Measurements from ENCODE around the gene SGCD.

Gene SGCD

DNA sequence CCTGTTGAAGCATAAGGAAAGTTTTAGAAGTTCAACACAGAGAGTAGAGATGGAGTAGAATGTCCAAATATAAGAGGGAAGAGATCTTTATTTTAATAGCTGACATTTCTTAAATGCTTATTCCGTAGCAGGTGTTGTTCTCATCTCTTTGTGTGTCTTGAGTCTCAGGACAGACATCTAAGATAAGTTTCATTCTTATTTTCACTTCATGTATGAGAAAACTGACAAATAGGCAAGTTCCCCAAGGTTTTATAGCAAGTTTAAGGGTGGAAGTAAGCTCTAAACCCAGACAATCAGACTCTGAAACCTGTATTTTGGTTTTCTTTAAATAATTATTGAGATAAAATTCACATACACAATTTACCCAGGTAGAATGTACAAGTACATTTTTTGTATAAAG lies 294.8 kb downstream of the SGCD start:
- no peaks in the 10 kb centered on the region for H3K27me3 ChIP-seq (ENCODE audit: control insufficient read depth, insufficient read depth, low read length)
- no peak overlapping the region for H3K27ac ChIP-seq (ENCODE audit: low read length)
- no peaks in the 10 kb centered on the region for H3K36me3 ChIP-seq (ENCODE audit: control insufficient read depth, insufficient read depth, low read length)
- no peak for DNase-seq (ENCODE audit: low read depth, low spot score)
- WGBS (ENCODE audit: insufficient coverage, insufficient read length): no CpG with 5 or more reads among the region's 1 CpG
- no peaks in the 10 kb centered on the region for H3K4me1 ChIP-seq (ENCODE audit: control insufficient read depth, insufficient read depth, low read length)
- H3K4me3 ChIP-seq (ENCODE audit: low read length): no peak overlapping the region
- no peaks in the 10 kb centered on the region for H3K9me3 ChIP-seq (ENCODE audit: control insufficient read depth, insufficient read depth, low read length)

DNA sequence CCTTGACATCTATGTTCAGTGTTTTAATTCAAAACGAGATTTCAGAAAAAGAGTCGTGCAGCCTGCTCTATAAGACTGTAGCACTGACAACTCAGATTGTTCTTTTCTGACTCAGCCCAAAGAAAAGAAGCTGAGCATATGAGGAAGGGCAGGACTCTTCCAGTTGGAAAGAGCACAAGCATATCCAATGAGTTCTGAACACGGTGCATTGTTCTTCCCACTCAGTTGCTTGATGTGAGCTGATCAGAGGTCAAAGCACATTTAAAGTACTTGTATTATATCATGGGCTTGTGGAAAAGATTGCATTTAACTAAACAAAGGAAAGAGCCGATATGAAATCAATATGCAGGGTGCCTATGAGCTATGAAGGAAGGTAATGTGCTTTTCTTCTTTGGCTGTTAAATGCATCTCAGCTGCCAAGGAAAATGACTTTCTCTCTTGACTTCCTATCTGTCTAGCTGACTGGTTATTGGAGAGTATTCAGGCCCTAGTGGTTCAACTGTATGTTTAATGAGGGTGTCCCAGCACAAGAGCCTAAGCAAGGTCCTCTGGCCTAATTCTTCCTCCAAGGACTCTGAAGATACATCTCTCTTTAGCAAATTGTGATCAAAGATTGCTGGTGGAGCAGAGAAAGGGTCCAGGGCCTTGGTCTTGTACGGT lies 296.5 kb downstream of the SGCD start:
- no peaks in the 10 kb centered on the region for H3K4me1 ChIP-seq (ENCODE audit: control insufficient read depth, insufficient read depth, low read length)
- no peak for DNase-seq (ENCODE audit: low read depth, low spot score)
- no peaks in the 10 kb centered on the region for H3K36me3 ChIP-seq (ENCODE audit: control insufficient read depth, insufficient read depth, low read length)
- WGBS (ENCODE audit: insufficient coverage, insufficient read length): no CpG with 5 or more reads among the region's 5 CpGs
- no peak overlapping the region for H3K27ac ChIP-seq (ENCODE audit: low read length)
- no peaks in the 10 kb centered on the region for H3K9me3 ChIP-seq (ENCODE audit: control insufficient read depth, insufficient read depth, low read length)
- no peaks in the 10 kb centered on the region for H3K27me3 ChIP-seq (ENCODE audit: control insufficient read depth, insufficient read depth, low read length)
- no peak overlapping the region for H3K4me3 ChIP-seq (ENCODE audit: low read length)

DNA sequence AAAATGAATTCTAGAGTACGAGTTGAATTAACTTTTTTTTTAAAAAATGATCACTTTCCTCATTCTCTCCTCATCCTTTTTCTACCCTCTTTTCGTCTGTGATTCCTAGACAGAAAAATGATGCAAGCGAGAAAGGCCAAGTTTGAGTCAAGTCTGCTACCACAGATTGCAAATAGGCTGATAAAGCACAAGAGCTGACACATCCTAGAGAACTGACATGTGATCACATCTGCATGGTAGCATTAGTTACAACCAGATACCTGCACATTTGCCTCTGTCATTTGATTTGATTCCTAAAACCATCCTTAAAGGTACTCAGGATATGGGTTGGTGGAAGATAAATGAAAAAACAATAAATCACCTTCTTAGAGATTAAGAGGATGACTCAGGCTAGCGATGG lies 297.7 kb downstream of the SGCD start:
- Histone ChIP-seq H3K27ac (ENCODE audit: low read length) (no peak overlapping the region), H3K4me3 (ENCODE audit: low read length) (no peak overlapping the region), H3K9me3 (ENCODE audit: control insufficient read depth, insufficient read depth, low read length) (no peaks in the 10 kb centered on the region), H3K4me1 (ENCODE audit: control insufficient read depth, insufficient read depth, low read length) (no peaks in the 10 kb centered on the region), H3K27me3 (ENCODE audit: control insufficient read depth, insufficient read depth, low read length) (no peaks in the 10 kb centered on the region), H3K36me3 (ENCODE audit: control insufficient read depth, insufficient read depth, low read length) (no peaks in the 10 kb centered on the region)
- WGBS (ENCODE audit: insufficient coverage, insufficient read length): no CpG with 5 or more reads among the region's 4 CpGs
- DNase-seq (ENCODE audit: low read depth, low spot score): no peak

DNA sequence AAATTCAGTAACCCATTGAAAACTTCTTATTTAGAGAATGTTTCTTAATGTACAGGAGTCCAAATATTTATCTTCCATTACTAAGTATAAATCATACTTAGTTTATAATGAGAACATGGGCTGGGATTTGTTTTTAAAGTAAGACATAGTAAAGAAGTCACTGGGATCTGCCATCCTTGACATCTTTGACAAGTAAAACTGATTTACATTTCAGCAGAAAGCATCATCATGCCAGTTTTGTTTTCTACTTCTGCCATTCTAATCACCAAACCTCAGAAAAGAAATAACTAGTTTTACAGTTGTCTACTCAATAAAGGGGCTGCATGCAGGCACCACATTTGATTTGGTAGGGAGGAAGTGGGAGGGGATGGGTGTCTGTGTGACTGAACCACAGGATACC lies 301.5 kb downstream of the SGCD start:
- H3K4me1 ChIP-seq (ENCODE audit: control insufficient read depth, insufficient read depth, low read length): no peaks in the 10 kb centered on the region
- no peak overlapping the region for H3K27ac ChIP-seq (ENCODE audit: low read length)
- H3K4me3 ChIP-seq (ENCODE audit: low read length): no peak overlapping the region
- no peaks in the 10 kb centered on the region for H3K36me3 ChIP-seq (ENCODE audit: control insufficient read depth, insufficient read depth, low read length)
- H3K9me3 ChIP-seq (ENCODE audit: control insufficient read depth, insufficient read depth, low read length): no peaks in the 10 kb centered on the region
- DNase-seq (ENCODE audit: low read depth, low spot score): no peak
- H3K27me3 ChIP-seq (ENCODE audit: control insufficient read depth, insufficient read depth, low read length): no peaks in the 10 kb centered on the region

DNA sequence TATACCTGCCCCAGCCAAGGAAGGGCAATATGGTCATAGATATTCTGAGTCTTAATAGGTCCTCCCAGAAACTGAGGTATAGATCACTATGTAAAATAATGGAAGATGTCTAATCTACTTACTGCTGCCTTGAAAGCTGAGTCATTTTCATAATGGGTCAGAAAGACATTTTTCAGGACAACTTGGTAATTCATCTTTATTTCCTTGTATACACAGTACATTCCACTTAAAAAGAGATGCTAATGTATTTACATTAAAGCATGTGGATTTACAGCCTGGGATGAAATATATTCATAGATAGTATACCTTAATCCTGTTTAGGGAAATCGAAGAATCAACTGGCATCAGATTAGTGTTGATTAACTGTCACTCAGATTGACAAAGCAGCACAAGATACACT lies 304.0 kb downstream of the SGCD start:
- no peak for DNase-seq (ENCODE audit: low read depth, low spot score)
- H3K4me1 ChIP-seq (ENCODE audit: control insufficient read depth, insufficient read depth, low read length): no peaks in the 10 kb centered on the region
- H3K9me3 ChIP-seq (ENCODE audit: control insufficient read depth, insufficient read depth, low read length): no peaks in the 10 kb centered on the region
- no peak overlapping the region for H3K4me3 ChIP-seq (ENCODE audit: low read length)
- no CpG with 5 or more reads among the region's 1 CpG for WGBS (ENCODE audit: insufficient coverage, insufficient read length)
- H3K27me3 ChIP-seq (ENCODE audit: control insufficient read depth, insufficient read depth, low read length): no peaks in the 10 kb centered on the region
- H3K27ac ChIP-seq (ENCODE audit: low read length): no peak overlapping the region
- no peaks in the 10 kb centered on the region for H3K36me3 ChIP-seq (ENCODE audit: control insufficient read depth, insufficient read depth, low read length)

DNA sequence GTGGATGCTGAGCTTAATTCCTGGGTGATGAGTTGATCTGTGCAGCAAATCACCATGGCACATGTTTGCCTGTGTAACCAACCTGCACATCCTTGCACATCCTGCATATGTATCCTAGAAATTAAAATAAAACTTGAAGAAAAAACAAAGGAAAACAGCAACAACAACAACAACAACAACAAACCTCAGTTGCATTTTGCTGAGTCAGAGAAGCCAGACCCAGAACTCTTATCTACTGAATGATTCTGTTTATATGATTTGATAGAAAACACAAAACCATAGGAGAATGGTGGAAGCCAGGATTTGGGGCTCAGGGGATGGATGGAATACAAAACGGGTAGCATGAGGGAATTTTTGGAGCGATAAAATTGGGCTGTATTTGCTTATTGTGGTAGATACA lies 307.3 kb downstream of the SGCD start:
- H3K9me3 ChIP-seq (ENCODE audit: control insufficient read depth, insufficient read depth, low read length): no peaks in the 10 kb centered on the region
- no peak overlapping the region for H3K27ac ChIP-seq (ENCODE audit: low read length)
- H3K36me3 ChIP-seq (ENCODE audit: control insufficient read depth, insufficient read depth, low read length): no peaks in the 10 kb centered on the region
- WGBS (ENCODE audit: insufficient coverage, insufficient read length): no CpG with 5 or more reads among the region's 2 CpGs
- no peak for DNase-seq (ENCODE audit: low read depth, low spot score)
- no peak overlapping the region for H3K4me3 ChIP-seq (ENCODE audit: low read length)
- H3K27me3 ChIP-seq (ENCODE audit: control insufficient read depth, insufficient read depth, low read length): no peaks in the 10 kb centered on the region
- H3K4me1 ChIP-seq (ENCODE audit: control insufficient read depth, insufficient read depth, low read length): no peaks in the 10 kb centered on the region

DNA sequence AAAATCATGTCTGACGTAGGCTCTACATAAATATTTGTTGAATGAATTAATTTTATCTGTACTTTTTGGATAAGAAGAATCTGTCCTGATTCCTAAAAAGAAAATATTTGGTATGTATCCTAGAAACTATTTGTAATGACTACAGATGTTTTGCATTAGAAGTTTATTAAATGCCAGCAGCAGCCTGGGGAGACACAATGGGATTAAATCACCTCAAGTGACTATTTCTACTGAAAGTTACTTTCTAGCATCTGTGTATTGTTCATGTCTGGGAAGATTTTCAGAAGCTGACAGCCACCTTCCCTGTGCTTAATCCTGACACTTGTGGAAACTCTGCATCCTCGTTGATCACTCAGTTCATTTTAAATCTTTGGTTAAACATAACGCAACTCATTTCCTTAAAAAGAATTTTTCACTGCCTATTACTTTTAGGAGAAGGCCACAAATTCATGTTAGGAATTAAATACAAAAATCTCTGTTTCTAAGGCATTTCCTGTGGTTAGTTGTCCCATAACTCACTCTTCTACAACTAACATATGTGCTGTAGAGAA lies 313.8 kb downstream of the SGCD start:
- no peaks in the 10 kb centered on the region for H3K36me3 ChIP-seq (ENCODE audit: control insufficient read depth, insufficient read depth, low read length)
- no peak overlapping the region for H3K4me3 ChIP-seq (ENCODE audit: low read length)
- H3K9me3 ChIP-seq (ENCODE audit: control insufficient read depth, insufficient read depth, low read length): no peaks in the 10 kb centered on the region
- WGBS (ENCODE audit: insufficient coverage, insufficient read length): no CpG with 5 or more reads among the region's 3 CpGs
- H3K27me3 ChIP-seq (ENCODE audit: control insufficient read depth, insufficient read depth, low read length): no peaks in the 10 kb centered on the region
- DNase-seq (ENCODE audit: low read depth, low spot score): no peak
- no peaks in the 10 kb centered on the region for H3K4me1 ChIP-seq (ENCODE audit: control insufficient read depth, insufficient read depth, low read length)
- H3K27ac ChIP-seq (ENCODE audit: low read length): no peak overlapping the region

DNA sequence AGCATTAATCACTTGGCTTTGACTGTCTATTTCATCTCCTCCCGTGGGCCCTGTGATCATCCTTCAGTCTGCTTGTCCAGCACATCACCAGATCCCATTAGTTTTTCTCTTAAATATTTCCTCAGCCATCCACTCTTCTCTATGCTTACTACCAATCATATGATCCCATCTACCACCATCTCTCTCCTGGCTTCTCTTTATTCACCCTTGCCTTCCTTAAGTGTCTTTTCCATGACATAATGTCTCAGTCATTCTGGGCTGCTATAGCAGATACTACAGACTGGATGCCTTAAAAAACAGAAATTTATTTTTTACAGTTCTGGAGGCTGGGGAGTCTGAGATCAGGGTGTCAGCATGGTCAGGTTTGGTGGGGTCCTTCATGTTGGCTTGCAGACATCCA lies 314.7 kb downstream of the SGCD start:
- Histone ChIP-seq H3K27me3 (ENCODE audit: control insufficient read depth, insufficient read depth, low read length) (no peaks in the 10 kb centered on the region), H3K9me3 (ENCODE audit: control insufficient read depth, insufficient read depth, low read length) (no peaks in the 10 kb centered on the region), H3K36me3 (ENCODE audit: control insufficient read depth, insufficient read depth, low read length) (no peaks in the 10 kb centered on the region), H3K4me3 (ENCODE audit: low read length) (no peak overlapping the region), H3K27ac (ENCODE audit: low read length) (no peak overlapping the region), H3K4me1 (ENCODE audit: control insufficient read depth, insufficient read depth, low read length) (no peaks in the 10 kb centered on the region)
- no CpG with 5 or more reads among the region's 1 CpG for WGBS (ENCODE audit: insufficient coverage, insufficient read length)
- no peak for DNase-seq (ENCODE audit: low read depth, low spot score)

DNA sequence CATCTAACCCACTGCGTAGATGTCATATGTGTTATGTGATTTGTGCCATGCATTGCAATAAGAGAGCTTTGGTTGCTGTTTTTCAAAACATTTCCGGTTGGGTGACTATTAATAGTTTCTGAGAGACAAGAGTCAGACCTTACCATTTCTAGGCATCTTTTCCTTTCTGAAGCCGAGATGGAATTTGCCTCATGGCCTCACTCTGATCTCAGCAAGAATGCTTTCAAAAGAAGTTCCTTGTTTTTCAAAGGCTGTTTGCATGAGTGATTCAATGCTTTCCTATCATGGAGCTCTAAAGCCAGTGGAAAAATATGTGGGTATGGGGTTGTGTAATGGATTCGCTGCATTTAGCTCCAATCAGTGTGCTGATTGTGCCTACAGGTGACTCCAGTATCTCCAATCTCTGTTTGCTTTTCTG lies 320.1 kb downstream of the SGCD start:
- no peak for DNase-seq (ENCODE audit: low read depth, low spot score)
- no peaks in the 10 kb centered on the region for H3K4me1 ChIP-seq (ENCODE audit: control insufficient read depth, insufficient read depth, low read length)
- H3K36me3 ChIP-seq (ENCODE audit: control insufficient read depth, insufficient read depth, low read length): no peaks in the 10 kb centered on the region
- no CpG with 5 or more reads among the region's 4 CpGs for WGBS (ENCODE audit: insufficient coverage, insufficient read length)
- H3K4me3 ChIP-seq (ENCODE audit: low read length): no peak overlapping the region
- no peaks in the 10 kb centered on the region for H3K27me3 ChIP-seq (ENCODE audit: control insufficient read depth, insufficient read depth, low read length)
- no peak overlapping the region for H3K27ac ChIP-seq (ENCODE audit: low read length)
- H3K9me3 ChIP-seq (ENCODE audit: control insufficient read depth, insufficient read depth, low read length): no peaks in the 10 kb centered on the region

DNA sequence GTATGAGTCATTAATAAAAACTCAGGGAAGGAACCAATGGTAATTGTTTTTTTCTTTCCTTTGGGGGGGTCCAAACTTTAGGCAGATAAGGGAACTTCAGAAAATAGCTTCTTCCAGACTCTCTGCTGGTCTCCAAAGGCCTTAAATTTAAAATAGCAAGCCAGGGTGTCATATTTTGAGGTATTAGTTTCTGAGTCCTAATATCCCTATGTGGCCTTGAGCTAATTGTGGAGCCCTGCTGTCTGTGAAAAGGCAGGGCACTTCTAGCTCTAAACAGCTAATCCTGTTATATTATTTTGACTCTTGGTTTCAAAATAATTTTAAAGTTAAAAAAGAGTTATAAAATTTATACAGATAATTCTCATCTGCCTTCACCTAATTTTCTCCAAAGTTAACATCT lies 327.5 kb downstream of the SGCD start:
- Histone ChIP-seq H3K4me3 (ENCODE audit: low read length) (no peak overlapping the region), H3K36me3 (ENCODE audit: control insufficient read depth, insufficient read depth, low read length) (no peaks in the 10 kb centered on the region), H3K27me3 (ENCODE audit: control insufficient read depth, insufficient read depth, low read length) (no peaks in the 10 kb centered on the region), H3K9me3 (ENCODE audit: control insufficient read depth, insufficient read depth, low read length) (no peaks in the 10 kb centered on the region), H3K4me1 (ENCODE audit: control insufficient read depth, insufficient read depth, low read length) (no peaks in the 10 kb centered on the region), H3K27ac (ENCODE audit: low read length) (no peak overlapping the region)
- no peak for DNase-seq (ENCODE audit: low read depth, low spot score)

DNA sequence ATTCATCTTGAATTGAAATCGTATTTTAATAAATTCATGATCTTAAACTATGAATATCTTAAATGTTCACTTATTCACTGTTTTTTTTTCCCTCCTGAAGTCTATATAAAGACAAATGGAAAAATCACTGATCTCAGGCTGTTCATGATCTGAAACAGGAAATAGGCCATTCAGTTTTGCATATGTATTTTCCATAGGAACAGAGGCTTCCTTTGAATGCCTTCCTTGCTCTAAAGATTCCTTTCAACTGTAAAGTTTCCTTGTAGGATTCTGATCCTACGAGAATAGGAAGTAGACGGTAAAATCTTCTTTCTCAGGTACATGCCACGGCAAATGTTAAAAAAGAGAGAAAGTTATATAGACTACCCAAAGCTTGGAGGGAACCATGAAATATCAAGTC lies 328.8 kb downstream of the SGCD start:
- no peak overlapping the region for H3K27ac ChIP-seq (ENCODE audit: low read length)
- WGBS (ENCODE audit: insufficient coverage, insufficient read length): no CpG with 5 or more reads among the region's 4 CpGs
- H3K27me3 ChIP-seq (ENCODE audit: control insufficient read depth, insufficient read depth, low read length): no peaks in the 10 kb centered on the region
- H3K9me3 ChIP-seq (ENCODE audit: control insufficient read depth, insufficient read depth, low read length): no peaks in the 10 kb centered on the region
- no peaks in the 10 kb centered on the region for H3K4me1 ChIP-seq (ENCODE audit: control insufficient read depth, insufficient read depth, low read length)
- DNase-seq (ENCODE audit: low read depth, low spot score): peak; percentile 13
- H3K4me3 ChIP-seq (ENCODE audit: low read length): no peak overlapping the region
- H3K36me3 ChIP-seq (ENCODE audit: control insufficient read depth, insufficient read depth, low read length): no peaks in the 10 kb centered on the region

All from iPS DF 6.9 (cell line).